Progenitor cell of endocrine pancreas (in vitro differentiated cells): ENCODE data around the gene UBE2E1. TPM values are rescaled to one million over a fixed set of nuclear protein-coding genes. Genes with fewer than 3 reads are reported as not detected.

Experiments
- DNase-seq: peaks from one replicate; pipeline ENCODE4 v3.0.0; 2021; ENCODE audit warnings: low spot score; ENCODE audit not compliant: unreplicated experiment
- H3K27ac Mint-ChIP-seq: 2 replicates; pipeline ENCODE4 v1.8.0; 2021; ENCODE audit warnings: mild to moderate bottlenecking, moderate library complexity, mixed read lengths
- H3K27me3 Mint-ChIP-seq: 2 replicates; pipeline ENCODE4 v1.8.0; 2021; ENCODE audit warnings: mixed read lengths
- H3K36me3 Mint-ChIP-seq: 2 replicates; pipeline ENCODE4 v1.8.0; 2022; ENCODE audit warnings: mixed read lengths; ENCODE audit not compliant: insufficient read depth
- H3K4me1 Mint-ChIP-seq: 2 replicates; pipeline ENCODE4 v1.8.0; 2021; ENCODE audit warnings: low read depth, mixed read lengths
- H3K4me3 Mint-ChIP-seq: 2 replicates; pipeline ENCODE4 v1.8.0; 2021; ENCODE audit warnings: low read depth, mild to moderate bottlenecking, moderate library complexity, mixed read lengths
- H3K9me3 Mint-ChIP-seq: 2 replicates; pipeline ENCODE4 v1.8.0; 2021; ENCODE audit warnings: low read depth, mixed read lengths
- total RNA-seq: library from RNA; stranded (reverse); gene quantifications from 2 replicates; pipeline ENCODE4 v1.2.1, GENCODE V29; 2021
- TF ChIP-seq, protein P1 (sequence below): fragments of 200-600 bp; sonication (generic); IDR thresholded peaks from one replicate; pipeline ENCODE4 v1.5.0; 2021; ENCODE audit warnings: antibody characterized with exemption, mild to moderate bottlenecking; ENCODE audit not compliant: unreplicated experiment

The UBE2E1 gene
- total RNA-seq, 1 donor from 2014 or later, result 134 TPM

DNA sequence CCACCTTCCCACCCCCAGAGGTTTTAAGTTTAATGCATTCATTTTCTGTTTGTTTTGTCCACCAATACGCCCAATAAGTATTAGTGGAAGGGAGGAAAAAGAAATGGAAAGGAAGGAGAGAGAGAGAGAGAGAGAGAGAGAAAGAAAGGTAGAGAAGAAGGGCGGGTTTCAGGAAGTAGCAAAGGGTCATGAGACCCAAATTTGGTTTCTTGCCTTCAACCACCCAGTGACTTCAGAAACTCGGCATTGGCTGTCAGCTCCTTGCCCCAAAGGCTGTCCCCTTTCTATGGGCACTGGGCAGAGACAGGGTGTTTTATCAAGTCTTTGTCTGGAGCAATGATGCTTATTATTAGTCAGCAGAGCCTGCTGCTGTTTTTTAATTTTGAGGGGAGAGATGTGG lies 125.8 kb downstream of the UBE2E1 start:
- Mint-ChIP-seq H3K4me3 (no peak overlapping the region), H3K27ac (no peak overlapping the region), H3K27me3 (no peaks in the 10 kb centered on the region), H3K9me3 (no peaks in the 10 kb centered on the region), H3K4me1 (peaks cover 7% of the 10 kb centered on the region), H3K36me3 (no peaks in the 10 kb centered on the region)
- TF ChIP-seq, protein P1, sequence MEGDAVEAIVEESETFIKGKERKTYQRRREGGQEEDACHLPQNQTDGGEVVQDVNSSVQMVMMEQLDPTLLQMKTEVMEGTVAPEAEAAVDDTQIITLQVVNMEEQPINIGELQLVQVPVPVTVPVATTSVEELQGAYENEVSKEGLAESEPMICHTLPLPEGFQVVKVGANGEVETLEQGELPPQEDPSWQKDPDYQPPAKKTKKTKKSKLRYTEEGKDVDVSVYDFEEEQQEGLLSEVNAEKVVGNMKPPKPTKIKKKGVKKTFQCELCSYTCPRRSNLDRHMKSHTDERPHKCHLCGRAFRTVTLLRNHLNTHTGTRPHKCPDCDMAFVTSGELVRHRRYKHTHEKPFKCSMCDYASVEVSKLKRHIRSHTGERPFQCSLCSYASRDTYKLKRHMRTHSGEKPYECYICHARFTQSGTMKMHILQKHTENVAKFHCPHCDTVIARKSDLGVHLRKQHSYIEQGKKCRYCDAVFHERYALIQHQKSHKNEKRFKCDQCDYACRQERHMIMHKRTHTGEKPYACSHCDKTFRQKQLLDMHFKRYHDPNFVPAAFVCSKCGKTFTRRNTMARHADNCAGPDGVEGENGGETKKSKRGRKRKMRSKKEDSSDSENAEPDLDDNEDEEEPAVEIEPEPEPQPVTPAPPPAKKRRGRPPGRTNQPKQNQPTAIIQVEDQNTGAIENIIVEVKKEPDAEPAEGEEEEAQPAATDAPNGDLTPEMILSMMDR, result no peak
- DNase-seq, result no peak

DNA sequence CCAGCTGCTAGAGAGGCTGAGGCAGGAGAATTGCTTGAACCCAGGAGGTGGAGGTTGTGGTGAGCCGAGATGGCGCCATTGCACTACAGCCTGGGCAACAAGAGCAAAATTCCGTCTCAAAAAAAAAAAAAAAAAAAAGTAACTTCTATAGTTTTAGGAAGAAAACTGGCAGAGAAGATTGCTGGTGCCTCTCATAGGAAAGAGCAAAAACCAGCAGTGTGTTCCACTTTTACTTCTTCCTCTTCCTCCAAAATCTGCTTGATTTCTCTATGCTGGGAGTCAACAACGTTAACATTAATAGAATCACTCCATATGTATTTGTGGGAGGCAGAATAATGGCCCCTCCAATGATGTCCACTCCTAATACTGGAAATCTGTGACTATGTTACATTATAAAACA lies 126.8 kb downstream of the UBE2E1 start:
- no peak for DNase-seq
- Mint-ChIP-seq H3K4me3 (no peak overlapping the region), H3K36me3 (no peaks in the 10 kb centered on the region), H3K9me3 (no peaks in the 10 kb centered on the region), H3K4me1 (peaks cover 6% of the 10 kb centered on the region), H3K27me3 (no peaks in the 10 kb centered on the region), H3K27ac (no peak overlapping the region)
- TF ChIP-seq, protein P1, result no peak

DNA sequence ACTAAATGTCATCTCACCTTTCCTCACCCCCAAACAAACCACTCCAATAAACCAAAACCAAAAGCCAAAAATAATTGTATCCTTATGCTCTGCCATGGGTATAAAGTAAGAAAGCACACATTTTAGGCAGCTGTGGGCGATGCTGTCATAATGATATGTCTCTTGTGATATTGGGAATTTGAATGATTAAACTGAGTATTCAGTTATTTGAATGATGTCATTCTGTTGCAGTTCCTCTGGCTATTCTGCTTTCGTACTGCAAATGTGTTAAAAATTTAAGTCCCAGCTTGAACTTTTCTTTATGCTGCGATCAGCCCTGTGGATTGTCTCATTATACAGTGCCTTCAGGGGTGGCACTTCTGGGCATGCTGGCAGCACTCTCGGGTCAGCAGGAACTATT lies 128.5 kb downstream of the UBE2E1 start:
- H3K36me3 Mint-ChIP-seq, result no peaks in the 10 kb centered on the region
- H3K9me3 Mint-ChIP-seq, result no peaks in the 10 kb centered on the region
- peaks cover 1% of the 10 kb centered on the region for H3K4me1 Mint-ChIP-seq
- H3K27ac Mint-ChIP-seq, result no peak overlapping the region
- H3K4me3 Mint-ChIP-seq, result no peak overlapping the region
- DNase-seq, result no peak
- no peaks in the 10 kb centered on the region for H3K27me3 Mint-ChIP-seq
- TF ChIP-seq, protein P1, result no peak

DNA sequence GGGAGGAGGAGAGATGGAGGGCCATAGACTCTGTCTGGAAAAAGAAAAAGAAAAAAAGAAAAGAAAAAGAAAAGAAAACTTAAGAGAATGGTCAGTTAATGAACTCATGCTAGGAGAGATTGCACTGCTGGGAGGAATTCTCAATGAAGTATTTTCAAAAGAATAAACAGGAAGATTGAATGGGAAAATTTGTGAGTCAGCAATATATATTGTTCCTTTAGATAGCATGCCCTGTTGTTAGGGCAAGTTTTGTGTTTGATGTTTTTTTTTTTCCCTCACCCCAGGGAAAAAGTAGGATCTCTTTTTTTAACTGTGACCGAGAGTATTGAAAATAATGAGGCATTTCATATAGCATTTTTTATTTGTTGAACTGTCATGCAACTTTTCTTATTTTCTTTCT lies 131.5 kb downstream of the UBE2E1 start:
- no peaks in the 10 kb centered on the region for H3K9me3 Mint-ChIP-seq
- no peaks in the 10 kb centered on the region for H3K36me3 Mint-ChIP-seq
- no peak for DNase-seq
- TF ChIP-seq, protein P1, result no peak
- H3K4me3 Mint-ChIP-seq, result no peak overlapping the region
- no peak overlapping the region for H3K27ac Mint-ChIP-seq
- no peaks in the 10 kb centered on the region for H3K27me3 Mint-ChIP-seq
- H3K4me1 Mint-ChIP-seq, result peaks cover 1% of the 10 kb centered on the region

DNA sequence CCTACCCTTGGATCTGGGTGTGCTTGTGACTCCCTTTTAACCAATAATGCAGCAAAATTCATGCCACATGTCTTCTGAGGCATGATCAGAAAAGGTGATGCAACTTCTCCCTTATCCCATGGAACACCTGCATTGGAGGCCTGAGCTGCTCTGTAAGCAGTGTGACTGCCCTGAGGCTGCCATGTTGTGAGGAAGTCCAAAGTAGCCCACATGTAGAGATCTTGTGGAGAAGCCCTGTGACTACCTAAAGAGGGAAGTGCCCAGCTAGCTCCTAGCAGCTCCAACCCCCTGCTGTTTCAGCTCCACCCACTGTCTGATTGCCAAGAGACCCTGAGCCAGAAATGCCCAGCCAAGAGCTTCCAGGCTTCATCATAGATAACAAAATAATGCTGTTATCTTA lies 132.9 kb downstream of the UBE2E1 start:
- H3K36me3 Mint-ChIP-seq, result no peaks in the 10 kb centered on the region
- no peaks in the 10 kb centered on the region for H3K27me3 Mint-ChIP-seq
- no peak overlapping the region for H3K27ac Mint-ChIP-seq
- TF ChIP-seq, protein P1, result no peak
- no peaks in the 10 kb centered on the region for H3K9me3 Mint-ChIP-seq
- H3K4me1 Mint-ChIP-seq, result peaks cover 1% of the 10 kb centered on the region
- DNase-seq, result no peak
- no peak overlapping the region for H3K4me3 Mint-ChIP-seq
